Glutamatergic neuron (in vitro differentiated cells): ENCODE data around the gene SYNE2. TPM values are rescaled to one million over a fixed set of nuclear protein-coding genes. Genes with fewer than 3 reads are reported as not detected.
"Not testable (repeated sequence)": the region's sequence is repeated elsewhere in the genome, so short reads cannot be mapped to it uniquely, and the experiment has no call there.

ENCODE experiments used
- DNase-seq: peaks from one replicate; pipeline ENCODE4 v3.0.0; 2022
- H3K27ac Mint-ChIP-seq: one replicate; pipeline ENCODE4 v1.8.0; 2020; ENCODE audit warnings: mild to moderate bottlenecking, mixed read lengths, inconsistent platforms; ENCODE audit not compliant: unreplicated experiment
- H3K27me3 Mint-ChIP-seq: one replicate; pipeline ENCODE4 v1.8.0; 2020; ENCODE audit warnings: mild to moderate bottlenecking, moderate library complexity, mixed read lengths, inconsistent platforms; ENCODE audit not compliant: unreplicated experiment
- H3K36me3 Mint-ChIP-seq: one replicate; pipeline ENCODE4 v1.8.0; 2020; ENCODE audit warnings: mild to moderate bottlenecking, mixed read lengths, inconsistent platforms; ENCODE audit not compliant: unreplicated experiment
- H3K4me1 Mint-ChIP-seq: one replicate; pipeline ENCODE4 v1.8.0; 2020; ENCODE audit warnings: mild to moderate bottlenecking, low read depth, mixed read lengths, inconsistent platforms; ENCODE audit not compliant: unreplicated experiment
- H3K4me3 Mint-ChIP-seq: one replicate; pipeline ENCODE4 v1.8.0; 2020; ENCODE audit warnings: mild to moderate bottlenecking, mixed read lengths, inconsistent platforms; ENCODE audit not compliant: unreplicated experiment
- H3K9me3 Mint-ChIP-seq: one replicate; pipeline ENCODE4 v1.8.0; 2020; ENCODE audit warnings: mild to moderate bottlenecking, moderate library complexity, mixed read lengths, inconsistent platforms; ENCODE audit not compliant: unreplicated experiment
- total RNA-seq: library from RNA; stranded (reverse); fragmentation: NEBNext Ultra II Directional; extraction: Animal tissue kit (Norgen Biotek cat#: 25700); gene quantifications from one replicate; pipeline ENCODE4 v1.2.1, GENCODE V29; 2021; ENCODE audit not compliant: unreplicated experiment
- TF ChIP-seq, protein P1 (sequence below): fragments of 200-600 bp; sonication (generic); IDR thresholded peaks from one replicate; pipeline ENCODE4 v1.5.0; 2021; ENCODE audit not compliant: partially characterized antibody, unreplicated experiment

The SYNE2 gene
- total RNA-seq, 1 donor from 2014 or later: 81.7 TPM

DNA sequence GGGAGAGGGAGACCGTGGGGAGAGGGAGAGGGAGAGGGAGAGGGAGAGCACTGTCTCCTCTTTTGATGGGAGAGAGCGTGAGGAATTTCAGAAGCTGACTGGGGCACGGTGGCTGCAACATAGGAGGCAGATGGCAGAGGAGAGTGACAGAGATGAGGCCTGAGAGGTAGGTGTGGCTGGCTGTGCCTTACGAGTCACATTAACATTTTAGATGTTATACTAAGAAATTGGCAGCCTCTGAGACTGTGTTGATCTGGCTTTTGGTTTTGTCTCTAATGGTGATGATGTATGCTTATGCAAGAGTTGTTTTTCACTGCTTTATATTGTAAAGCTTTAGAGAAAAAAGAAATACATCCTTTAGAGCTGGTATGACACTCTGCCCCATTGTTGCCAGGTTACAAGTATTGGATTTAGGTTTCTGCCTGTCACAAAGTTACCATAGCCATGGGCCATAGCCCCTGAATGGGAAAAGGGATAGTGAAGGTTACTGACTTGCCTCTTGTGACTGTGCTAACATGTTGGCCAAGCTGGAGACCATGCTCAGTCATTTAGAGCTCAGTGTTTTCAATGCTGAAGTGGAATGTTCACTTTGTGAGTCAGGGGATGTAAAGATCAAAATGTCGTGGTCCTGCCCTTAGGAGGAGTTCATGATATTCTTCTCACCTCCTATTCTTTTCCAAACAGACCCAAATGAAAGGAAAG lies 186.2 kb downstream of the SYNE2 start:
- peaks cover 3% of the 10 kb centered on the region for H3K4me1 Mint-ChIP-seq
- H3K36me3 Mint-ChIP-seq: peaks cover 19% of the 10 kb centered on the region
- peaks cover 5% of the 10 kb centered on the region for H3K9me3 Mint-ChIP-seq
- H3K4me3 Mint-ChIP-seq: no peak overlapping the region
- H3K27me3 Mint-ChIP-seq: peaks cover 9% of the 10 kb centered on the region
- DNase-seq: no peak
- TF ChIP-seq, protein P1, sequence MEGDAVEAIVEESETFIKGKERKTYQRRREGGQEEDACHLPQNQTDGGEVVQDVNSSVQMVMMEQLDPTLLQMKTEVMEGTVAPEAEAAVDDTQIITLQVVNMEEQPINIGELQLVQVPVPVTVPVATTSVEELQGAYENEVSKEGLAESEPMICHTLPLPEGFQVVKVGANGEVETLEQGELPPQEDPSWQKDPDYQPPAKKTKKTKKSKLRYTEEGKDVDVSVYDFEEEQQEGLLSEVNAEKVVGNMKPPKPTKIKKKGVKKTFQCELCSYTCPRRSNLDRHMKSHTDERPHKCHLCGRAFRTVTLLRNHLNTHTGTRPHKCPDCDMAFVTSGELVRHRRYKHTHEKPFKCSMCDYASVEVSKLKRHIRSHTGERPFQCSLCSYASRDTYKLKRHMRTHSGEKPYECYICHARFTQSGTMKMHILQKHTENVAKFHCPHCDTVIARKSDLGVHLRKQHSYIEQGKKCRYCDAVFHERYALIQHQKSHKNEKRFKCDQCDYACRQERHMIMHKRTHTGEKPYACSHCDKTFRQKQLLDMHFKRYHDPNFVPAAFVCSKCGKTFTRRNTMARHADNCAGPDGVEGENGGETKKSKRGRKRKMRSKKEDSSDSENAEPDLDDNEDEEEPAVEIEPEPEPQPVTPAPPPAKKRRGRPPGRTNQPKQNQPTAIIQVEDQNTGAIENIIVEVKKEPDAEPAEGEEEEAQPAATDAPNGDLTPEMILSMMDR: no peak
- peak overlapping the region; percentile 43 for H3K27ac Mint-ChIP-seq

- Mint-ChIP-seq H3K27me3 (peaks cover 11% of the 10 kb centered on the region), H3K36me3 (peaks cover 26% of the 10 kb centered on the region), H3K4me3 (no peak overlapping the region), H3K4me1 (peaks cover 3% of the 10 kb centered on the region), H3K9me3 (peaks cover 5% of the 10 kb centered on the region), H3K27ac (no peak overlapping the region)
- no peak for DNase-seq
- TF ChIP-seq, protein P1: no peak
Observed at GRCh38 chr14:64040044-64040443, 187.2 kb downstream of the SYNE2 start.

DNA sequence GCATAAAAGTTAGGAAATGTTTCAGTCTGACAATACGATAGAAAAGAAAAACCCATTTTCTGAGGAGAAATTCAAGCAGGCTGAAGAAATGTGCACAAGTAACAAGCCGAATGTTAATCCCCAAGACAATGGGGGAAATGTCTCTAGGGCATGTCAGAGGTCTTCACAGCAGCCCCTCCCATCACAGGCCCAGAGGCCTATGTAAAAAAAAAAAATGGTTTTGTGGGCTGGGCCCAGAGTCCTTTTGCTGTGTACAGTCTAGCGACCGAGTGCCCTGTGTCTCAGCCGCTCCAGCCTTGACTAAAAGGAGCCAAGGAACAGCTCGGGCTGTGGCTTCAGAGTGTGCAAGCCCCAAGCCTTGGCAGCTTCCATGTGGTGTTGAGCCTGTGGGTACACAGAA lies 190.5 kb downstream of the SYNE2 start:
- not testable (repeated sequence) for H3K9me3 Mint-ChIP-seq, H3K27ac Mint-ChIP-seq, H3K4me1 Mint-ChIP-seq, H3K27me3 Mint-ChIP-seq, DNase-seq, H3K4me3 Mint-ChIP-seq
- H3K36me3 Mint-ChIP-seq: peaks cover 19% of the 10 kb centered on the region

DNA sequence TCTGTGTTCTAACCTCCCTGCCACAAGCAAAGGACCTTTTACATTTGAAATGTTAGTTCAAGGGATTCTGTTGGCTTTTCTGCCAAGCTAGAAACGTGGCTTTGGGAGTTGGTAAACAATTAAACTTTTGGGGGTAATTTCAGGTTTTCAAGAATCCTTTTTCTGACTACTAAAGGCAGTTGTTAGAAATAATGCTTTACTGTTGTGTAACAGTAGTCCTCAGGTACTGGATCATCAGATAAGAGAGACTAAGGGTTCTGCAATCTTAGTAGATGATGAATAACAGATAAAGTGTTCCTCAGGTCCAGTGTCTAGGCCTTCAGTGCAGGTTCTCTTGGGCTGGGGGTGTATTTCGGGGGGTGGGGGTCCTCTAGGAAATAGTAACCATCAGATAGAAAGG lies 192.3 kb downstream of the SYNE2 start:
- Mint-ChIP-seq H3K4me3 (no peak overlapping the region), H3K9me3 (peaks cover 1% of the 10 kb centered on the region), H3K27ac (no peak overlapping the region), H3K36me3 (peaks cover 13% of the 10 kb centered on the region), H3K4me1 (peaks cover 4% of the 10 kb centered on the region), H3K27me3 (peaks cover 6% of the 10 kb centered on the region)
- DNase-seq: no peak
- TF ChIP-seq, protein P1: no peak

GRCh38 chr14:64049616-64050381 lies 197.0 kb downstream of the SYNE2 start:
- H3K27ac Mint-ChIP-seq: no peak overlapping the region
- DNase-seq: no peak
- H3K4me3 Mint-ChIP-seq: no peak overlapping the region
- peaks cover 4% of the 10 kb centered on the region for H3K4me1 Mint-ChIP-seq
- TF ChIP-seq, protein P1: no peak
- no peaks in the 10 kb centered on the region for H3K9me3 Mint-ChIP-seq
- peaks cover 2% of the 10 kb centered on the region for H3K27me3 Mint-ChIP-seq
- peaks cover under 1% of the 10 kb centered on the region for H3K36me3 Mint-ChIP-seq
